GM19397 (cell line): Measurements from ENCODE around the gene SULT1A1.
A peak's percentile ranks its signal among the peaks of the same experiment; 100 is the strongest.
"Not testable (repeated sequence)": the region's sequence is repeated elsewhere in the genome, so short reads cannot be mapped to it uniquely, and the experiment has no call there.

ENCODE experiments used
- ATAC-seq: cut with Tn5 transposase; IDR thresholded peaks from one replicate; pipeline ENCODE4 v1.9.1; 2021; ENCODE audit warnings: mild to moderate bottlenecking, moderate library complexity; ENCODE audit not compliant: unreplicated experiment

The SULT1A1 gene

DNA sequence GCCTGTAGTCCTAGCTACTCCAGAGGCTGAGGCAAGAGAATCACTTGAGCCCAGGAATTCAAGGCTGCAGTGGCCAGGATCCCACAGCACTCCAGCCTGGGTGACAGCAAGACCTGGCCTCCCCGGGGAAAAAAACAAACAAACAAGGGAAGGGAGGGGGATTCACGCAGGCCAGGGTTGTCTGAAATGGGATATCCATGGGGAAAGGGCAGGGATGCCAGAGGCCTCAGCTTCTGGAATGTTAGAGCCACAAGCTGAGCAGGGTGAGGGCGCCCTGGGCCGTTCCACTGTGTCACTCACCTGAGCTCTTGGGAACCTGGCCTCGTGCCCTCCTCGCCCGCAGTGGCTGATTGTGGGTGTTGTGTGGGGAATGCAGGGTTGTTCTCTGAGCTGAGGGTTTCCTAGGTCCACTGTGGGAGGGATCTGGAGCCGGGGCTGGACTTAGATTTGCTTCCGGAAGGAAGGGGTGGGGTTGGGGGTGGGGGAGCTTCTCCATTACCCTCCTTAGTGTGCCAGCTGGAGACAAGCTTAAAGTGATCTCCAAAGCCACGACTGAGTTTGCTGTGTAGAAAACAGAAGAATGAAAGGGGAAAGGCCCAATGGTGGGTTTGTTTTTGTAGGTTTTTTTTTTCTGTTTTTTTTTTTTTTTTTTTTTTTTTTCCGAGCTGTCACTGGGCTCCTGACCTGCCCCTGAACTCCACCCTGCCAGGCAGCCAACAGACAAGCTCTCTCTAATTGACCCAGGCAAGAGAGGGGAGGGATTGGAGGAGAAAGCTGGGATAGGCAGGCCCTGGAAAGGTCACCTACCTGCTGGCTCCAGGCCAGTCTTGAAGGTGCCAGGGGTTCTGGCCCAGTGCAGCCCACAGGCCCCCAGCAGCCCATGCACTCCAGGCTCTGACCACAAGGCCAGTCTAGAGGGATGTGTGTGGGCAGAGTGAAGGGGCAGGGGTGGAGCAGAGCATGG, at the start of gene SULT1A1:
Gene SULT1A1 (minus strand): TSS at position 414 of the 964 bp plus-strand sequence. CDS start 1,189 bp downstream, outside the sequence.
- no peak for ATAC-seq

DNA sequence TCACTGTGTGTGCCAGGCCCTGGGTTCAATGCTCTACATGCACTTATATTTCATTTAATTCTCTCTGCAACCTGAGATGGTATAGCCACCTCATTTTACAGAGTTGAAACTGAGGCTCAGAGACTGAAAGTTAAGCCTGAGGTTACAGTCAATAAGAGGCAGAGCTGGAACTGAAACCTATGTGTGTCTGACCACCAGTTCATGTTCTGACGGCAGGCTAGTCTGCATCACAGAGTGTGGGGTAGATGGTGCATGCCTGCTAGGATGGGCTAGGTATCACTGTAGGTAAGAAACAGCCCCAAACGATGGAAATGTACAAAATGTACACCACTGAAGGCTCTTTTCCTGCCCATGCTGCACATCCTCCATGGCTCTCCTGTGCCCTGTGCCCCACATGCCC, 30.1 kb upstream of the SULT1A1 start:
- not testable (repeated sequence) for ATAC-seq

DNA sequence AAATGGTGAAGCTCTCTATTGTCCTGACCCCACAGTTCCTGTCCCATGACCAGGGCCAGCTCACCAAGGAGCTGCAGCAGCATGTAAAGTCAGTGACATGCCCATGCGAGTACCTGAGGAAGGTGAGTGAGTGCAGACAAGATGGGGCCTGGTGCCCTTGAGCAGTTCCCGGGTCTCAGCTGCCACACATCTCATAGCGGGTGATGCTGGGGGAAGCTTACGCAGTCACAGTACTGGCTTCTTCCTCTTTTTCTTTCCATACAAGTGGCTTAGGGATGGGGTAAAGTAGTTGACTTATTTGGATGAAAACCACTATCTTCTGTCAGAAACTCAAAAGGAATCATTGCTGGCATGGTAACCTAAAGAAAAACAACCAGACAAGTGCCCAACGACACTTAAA, 28.5 kb upstream of the SULT1A1 start:
- not testable (repeated sequence) for ATAC-seq

DNA sequence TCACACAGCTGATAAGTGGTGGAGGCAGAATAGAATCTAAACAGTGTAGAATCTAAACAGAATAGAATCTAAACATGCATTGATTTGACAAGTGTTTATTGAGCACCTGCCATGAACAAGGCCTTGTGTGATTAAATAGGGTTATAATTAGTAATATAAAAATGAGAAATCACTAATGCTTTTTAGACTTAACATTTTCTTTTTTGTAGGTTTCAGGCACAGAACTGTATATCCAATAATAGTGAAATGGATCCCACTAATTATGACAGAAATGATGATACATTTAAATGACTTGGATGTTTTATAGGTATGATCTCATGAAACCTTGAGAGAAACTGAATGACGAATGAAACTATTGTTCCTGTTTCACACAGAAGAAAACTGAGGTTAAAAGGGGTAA, 27.9 kb upstream of the SULT1A1 start, which contains the start of gene NPIPB8:
Gene NPIPB8 (plus strand): TSS at position 301 of the 400 bp plus-strand sequence. CDS start 296 bp downstream, outside the sequence.
- not testable (repeated sequence) for ATAC-seq

DNA sequence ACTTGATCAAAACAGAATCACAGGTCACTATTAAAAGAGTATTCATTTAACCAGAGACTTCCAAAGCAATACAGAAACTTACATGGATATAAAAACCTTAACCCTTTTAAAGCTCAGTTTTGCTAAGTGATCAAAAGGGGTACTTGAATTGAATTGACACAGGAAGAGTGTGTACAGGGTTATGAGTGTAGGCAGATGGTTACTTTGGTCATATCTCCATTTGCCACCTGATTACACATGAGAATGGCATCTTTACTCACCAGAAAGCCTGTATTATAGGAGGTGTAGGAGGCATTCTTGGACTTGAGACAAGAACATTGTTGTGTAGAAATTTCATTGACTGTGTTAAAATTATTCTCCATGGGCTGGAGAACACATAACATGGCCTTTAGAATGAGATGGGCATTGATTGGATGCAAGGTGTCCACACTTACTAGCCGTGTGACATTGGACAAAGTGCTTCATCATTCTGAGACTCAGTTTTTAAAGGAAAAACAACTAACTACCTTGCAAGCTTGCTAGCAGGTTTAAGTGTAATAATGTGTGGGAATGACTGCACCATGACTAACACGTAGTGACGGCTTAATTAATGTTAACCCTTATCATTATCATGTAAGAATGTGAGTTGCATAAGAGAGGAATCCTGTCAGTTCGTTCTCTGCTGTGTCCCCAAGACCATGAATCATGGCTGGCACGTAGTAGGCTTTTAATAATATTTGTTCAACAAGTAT, 26.4 kb upstream of the SULT1A1 start:
- not testable (repeated sequence) for ATAC-seq

DNA sequence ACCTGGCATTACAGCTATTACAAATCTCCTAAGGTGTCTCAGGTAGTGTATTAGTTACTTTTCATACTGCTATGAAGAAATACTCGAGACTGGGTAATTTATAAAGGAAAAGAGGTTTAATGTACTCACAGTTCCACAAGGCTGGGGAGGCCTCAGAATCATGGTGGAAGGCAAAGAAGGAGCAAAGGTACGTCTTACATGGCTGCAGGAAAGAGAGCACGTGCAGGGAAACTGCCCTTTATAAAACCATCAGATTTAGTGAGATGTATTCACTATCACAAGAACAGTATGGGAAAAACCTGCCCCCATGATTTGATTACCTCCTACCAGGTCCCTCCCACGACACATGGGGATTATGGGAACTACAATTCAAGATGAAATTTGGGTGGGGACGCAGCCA, 21.1 kb upstream of the SULT1A1 start:
- not testable (repeated sequence) for ATAC-seq

DNA sequence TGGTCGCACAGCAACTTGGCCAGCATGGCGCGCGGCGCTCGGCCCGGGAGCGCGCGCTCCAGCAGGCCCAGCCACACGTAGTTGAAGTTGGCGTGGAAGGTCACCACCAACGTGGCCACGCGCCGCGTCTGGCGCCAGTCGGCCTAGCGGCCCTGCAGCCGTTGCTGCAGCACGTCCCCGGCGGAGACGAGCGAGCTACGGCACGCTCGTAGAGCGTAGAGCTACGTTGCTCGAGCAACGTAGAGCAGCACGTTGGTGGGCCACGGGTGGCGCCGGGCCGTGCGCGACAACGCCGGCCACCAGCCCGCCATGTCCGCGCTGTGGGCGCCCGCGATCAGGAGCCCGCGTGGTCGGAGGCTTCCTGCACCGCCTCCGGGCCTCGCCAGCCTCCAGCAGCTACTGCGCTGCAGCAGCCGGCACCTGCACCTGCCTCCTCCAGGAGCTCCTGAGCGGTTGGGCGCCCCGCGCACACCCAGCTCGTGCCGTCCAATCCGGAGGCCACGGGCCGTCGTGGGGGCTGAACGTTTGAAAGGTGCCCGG, 13.4 kb upstream of the SULT1A1 start:
- ATAC-seq = peak; percentile 58

DNA sequence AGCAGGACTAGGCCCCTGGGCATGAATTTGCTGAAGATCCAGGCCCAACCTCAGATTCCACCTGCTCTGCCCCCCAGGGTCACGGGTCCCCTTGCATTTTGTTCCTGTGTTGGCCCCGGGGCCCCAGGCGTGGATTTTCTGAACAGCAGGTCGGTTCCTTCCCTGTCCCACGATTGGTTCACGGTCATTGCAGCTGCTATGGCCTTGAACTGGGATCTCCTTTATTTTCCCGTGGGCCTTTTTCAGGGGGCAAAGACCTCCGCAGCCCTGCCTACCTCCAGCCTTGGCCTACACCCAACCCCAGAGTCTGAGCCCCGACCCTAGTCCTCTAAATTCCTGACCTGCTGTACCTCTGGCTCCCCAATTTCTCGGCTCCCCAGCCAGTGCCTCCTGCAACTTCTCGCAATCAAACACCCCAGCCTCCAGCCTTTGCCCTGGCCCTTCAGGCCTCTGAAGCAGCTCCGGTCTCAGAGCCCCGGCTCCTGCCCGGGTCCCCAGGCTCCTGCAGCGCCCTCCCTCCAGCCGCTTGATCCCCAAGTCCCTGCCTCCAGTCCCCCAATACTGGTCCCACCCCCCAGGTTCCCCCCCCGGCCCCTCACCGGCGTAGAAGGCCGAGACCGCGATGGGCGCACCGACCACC, 12.8 kb upstream of the SULT1A1 start:
- ATAC-seq = not testable (repeated sequence)

DNA sequence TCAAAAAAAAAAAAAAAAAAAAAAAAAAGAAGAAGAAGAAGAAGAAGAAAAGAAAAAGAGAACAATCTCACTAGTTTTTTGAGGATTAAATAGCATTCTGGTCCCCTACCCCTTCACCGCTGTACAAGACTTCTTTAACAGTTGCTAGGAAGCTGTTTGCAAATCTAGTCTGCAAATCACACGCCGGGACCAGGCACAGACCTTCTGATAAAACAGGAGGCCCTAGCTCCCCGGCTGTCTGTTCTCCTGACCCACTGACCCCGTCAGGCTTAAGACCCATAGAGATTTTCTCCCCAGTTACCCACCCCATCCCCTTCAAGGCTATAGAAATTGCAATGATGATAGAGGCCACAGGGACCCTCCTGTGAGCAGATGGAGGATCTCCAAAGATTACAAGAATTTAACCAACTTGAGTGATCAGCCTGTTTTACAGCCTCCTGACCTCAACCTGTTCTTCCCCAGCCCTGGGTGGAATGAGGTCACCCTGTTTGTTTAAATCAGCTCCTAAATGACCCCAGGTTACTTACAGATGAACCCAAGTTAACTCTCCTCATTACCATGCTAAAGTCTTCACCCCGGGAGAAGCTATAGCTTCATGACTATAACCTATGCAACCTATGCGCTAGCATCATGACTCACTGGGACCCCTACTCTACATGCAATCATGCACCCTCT, 11.8 kb upstream of the SULT1A1 start:
- ATAC-seq = no peak

DNA sequence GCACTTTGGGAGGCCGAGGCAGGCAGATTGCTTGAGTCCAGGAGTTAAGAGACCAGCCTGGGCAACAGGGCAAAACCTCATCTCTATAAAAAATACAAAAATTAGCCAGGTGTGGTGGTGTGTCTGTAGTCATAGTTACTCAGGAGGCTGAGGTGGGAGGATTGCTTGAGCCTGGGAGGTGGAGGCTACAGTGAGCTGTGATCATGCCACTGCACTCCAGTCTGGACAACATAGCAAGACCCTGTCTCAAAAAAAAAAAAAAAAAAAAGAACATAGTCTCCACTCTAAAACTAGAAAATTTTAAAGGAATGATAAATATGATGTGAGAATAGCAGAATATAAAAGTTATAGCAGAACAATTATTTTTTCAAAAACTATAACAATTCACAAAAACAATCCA, 10.5 kb upstream of the SULT1A1 start:
- not testable (repeated sequence) for ATAC-seq

DNA sequence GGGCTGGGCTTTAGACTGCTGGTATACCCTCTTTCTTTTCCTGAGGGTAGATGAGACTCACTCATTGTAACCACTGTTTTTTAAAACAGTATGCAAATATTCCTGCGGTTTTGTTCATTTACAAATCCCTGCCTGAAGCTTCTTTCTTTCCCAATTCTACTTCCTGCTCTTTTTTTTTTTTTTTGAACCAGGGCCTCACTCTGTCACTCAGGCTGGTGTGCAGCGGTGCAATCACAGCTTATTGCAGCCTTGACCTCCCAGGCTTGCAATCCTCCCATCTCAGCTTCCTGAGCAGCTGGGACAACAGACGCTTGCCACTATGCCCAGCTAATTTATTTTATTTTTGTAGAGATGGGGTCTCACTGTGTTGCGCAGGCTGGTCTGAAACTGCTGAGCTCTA, 8.0 kb upstream of the SULT1A1 start:
- no peak for ATAC-seq

DNA sequence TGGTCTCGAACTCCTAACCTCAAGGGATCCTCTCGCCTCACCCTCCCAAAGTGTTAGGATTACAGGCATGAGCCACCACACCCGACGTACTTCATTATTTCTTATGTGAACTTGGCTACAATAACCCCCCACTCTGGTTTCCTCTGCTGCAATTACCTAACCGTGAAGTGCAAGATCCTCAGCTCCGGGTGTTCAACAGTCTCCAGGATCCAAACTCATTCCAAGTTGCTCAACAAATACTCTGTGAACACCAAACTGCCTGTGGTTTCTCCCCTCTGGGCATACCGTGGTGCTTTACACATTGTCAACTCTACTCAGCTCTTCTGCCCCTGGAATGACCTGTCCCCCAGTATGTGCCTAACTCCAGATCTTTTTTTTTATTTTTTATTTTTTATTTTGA, 6.8 kb upstream of the SULT1A1 start:
- no peak for ATAC-seq

DNA sequence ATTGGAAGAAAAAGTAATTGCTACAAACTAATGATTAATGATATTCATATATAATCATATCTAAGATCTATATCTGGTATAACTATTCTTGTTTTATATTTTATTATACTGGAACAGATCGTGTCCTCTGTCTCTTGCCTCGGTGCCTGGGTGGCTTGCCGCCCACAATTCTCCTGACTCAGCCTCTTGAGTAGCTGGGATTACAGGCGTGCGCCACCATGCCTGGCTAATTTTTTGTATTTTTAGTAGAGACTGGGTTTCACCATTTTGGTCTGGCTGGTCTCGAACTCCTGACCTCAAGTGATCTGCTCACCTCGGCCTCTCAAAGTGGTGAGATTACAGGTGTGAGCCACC, 6.4 kb upstream of the SULT1A1 start:
- ATAC-seq = not testable (repeated sequence)

DNA sequence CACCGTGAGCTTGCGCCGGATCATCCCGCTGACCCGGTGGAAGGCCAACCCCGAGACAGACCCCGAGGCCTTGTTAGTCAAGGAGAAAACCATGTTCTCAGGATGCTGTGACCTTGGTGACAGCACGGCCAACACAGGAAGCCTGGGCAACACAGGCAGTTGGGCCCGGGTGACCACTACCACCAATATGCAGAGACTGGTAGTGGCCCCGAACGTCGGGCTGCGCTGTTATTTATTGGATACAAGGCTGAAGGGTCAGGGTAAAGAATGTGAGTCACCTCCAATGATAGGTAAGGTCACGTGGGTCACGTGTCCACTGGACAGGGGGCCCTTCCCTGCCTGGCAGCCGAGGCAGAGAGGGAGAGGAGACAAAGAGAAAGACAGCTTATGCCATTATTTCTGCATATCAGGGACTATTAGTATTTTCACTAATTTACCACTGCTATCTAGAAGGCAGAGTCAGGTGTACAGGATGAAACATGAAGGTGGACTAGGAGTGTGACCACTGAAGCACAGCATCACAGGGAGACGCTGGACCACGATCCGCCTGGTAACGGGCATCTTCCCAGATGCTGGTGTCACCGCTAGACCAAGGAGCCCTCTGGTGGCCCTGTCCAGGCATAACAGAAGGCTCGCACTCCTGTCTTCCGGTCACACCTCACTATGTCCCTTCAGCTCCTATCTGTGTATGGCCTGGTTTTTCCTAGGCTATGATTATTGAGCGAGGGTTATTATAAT, 5.8 kb upstream of the SULT1A1 start:
- ATAC-seq = not testable (repeated sequence)

DNA sequence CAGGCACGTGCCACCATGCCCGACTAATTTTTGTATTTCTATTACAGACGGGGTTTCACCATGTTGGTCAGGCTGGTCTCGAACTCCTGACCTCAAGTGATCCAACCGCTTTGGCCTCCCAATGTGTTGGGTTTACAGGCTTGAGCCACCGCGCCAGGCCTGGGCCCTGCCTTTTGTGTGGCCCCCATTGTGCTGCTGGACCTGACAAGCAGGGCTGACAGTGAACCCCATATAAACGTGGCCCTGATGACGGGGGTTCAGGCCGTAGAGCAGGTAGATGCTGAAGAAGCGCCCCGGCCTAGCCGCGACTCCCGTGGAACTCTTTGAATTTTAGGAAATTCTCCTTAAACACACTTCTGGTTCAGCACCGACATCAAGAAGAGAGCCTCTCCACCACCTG, 4.7 kb upstream of the SULT1A1 start:
- ATAC-seq = not testable (repeated sequence)

DNA sequence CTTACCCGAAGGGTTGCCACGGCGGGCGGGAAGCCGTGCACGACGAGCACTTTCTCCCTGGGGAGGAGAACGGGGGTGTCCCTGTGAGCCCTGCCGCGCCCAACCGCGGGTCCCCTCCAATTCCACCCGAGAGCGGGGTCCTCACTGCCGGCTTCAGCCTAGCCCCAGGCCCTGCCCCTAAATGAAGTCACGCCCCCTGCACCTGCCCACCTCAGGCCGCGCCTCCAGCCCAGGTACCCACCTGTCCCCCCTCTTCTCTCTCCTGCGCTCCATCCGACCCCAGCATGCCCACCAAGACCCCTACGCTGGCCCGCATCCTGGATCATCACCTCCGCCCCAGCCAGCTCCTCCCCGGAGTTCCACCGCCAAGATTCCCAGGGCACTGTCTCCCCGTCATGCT, 4.1 kb upstream of the SULT1A1 start:
- not testable (repeated sequence) for ATAC-seq

DNA sequence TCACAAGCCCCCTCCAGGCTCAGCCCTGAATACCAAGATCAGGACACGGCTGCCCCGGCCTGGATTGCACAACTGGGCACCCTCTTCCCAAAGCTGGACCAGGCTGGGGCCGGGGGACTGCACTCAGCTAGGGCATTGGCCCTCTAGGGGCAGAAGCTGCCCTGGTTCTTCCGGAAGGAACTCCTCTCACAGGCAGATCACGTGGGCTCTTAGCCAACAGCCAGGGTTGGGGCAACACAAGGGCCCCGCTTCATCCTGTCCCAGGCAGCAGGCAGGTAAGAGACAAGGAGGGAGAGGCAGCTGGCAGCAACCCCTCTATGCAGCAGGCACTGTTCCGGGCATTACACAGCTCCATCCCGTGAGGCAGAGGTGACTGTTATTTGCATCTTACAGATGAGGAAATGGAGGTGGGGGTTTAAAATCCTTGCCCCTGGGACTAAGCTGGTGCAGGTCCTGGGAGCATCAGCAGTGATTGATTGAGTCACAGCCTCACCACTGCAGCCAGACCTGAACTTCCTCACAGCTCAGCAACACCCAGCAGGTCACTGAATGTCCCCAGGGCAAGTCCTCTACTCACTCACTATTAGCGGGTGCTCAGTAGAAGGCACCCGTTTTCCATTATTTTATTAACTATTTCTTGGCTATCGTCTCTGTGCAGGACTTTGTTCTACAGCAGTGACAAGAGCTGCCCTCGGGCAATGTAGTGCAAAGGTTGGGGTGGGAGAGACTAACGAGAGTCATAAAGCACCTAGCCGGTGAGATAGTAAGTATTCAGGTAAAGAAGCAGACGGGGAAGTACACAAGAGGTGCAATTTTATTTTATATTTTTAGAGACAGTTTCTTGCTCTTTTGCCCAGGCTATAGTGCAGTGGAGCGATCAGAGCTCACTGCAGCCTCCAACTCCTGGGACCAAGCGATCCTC, 2.8 kb upstream of the SULT1A1 start:
- ATAC-seq = peak; percentile 72

DNA sequence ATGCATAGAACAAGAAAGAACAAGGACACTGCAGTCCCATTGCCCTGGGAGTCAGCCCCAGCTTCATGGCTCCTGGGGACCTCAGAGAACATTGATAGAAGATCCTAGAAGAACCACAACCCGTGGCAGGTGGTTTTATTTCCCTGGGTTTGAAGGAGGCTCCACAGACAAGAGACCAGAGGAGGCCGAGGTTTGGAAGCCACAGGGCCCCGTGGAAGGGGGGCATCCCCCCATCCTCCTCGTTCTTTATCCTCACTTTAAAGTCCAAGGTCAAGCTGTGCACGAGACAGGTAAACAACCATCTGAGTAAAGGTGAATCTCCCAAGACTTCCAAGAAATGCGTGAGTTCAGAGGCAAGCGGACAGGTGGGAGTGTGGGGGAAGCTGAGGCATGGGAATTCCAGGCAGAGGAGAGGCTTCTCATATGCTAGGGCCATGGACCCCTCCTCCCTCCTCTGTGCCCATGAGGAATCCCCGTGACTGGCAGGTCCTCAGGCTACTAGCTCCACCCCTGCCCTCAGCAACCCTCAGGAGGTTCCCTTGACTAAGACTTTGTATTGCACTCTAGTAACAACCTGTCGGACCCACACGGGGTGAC, 849 bp upstream of the SULT1A1 start:
- no peak for ATAC-seq
